ENCODE results near the gene TBL2.

DNA sequence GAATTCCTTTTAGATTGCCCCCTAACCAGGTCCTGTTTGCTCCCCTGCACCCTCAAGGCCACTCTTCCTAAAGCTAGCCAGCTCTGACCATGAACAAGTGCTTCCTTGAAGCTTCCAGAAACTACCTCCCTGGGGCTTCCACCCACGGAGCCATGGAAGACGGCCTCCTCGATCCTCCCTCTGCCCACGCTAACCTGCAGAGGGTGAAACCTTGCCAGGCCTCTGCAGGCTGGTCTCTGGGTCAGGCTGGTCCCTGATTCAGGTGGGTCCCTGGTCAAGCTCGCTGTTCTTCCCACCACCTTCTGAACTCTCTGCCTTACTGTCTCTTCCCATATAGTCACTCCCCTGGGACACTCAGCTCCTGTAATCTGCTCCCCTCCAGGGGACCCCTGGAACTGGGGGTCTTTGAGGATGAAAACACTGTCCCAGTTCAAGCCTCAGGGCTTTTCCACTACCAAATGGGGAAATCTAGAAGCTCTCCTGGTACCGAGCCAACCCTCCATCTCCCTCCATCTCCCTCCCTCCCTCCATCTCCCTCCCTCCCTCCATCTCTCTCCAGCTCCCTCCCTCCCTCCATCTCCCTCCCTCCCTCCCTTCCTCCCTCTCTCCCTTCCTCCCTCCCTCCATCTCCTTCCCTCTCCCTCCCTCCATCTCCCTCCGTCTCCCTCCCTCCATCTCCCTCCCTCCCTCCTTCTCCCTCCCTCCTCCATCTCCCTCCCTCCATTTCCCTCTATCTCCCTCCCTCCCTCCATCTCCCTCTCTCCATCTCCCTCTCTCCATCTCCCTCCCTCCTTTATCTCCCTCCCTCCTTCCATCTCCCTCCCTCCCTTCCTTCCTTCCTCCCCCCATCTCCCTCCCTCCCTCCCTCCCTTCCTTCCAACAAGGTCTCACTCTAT lies 43.0 kb upstream of the TBL2 start:
- TF ChIP-seq, protein P1, sequence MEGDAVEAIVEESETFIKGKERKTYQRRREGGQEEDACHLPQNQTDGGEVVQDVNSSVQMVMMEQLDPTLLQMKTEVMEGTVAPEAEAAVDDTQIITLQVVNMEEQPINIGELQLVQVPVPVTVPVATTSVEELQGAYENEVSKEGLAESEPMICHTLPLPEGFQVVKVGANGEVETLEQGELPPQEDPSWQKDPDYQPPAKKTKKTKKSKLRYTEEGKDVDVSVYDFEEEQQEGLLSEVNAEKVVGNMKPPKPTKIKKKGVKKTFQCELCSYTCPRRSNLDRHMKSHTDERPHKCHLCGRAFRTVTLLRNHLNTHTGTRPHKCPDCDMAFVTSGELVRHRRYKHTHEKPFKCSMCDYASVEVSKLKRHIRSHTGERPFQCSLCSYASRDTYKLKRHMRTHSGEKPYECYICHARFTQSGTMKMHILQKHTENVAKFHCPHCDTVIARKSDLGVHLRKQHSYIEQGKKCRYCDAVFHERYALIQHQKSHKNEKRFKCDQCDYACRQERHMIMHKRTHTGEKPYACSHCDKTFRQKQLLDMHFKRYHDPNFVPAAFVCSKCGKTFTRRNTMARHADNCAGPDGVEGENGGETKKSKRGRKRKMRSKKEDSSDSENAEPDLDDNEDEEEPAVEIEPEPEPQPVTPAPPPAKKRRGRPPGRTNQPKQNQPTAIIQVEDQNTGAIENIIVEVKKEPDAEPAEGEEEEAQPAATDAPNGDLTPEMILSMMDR (conservative IDR thresholded peaks at IDR 0.05; ENCODE audit: low read depth, low read length): no peak
- no peak for TF ChIP-seq BHLHE40 (IDR thresholded peaks at IDR 0.05; ENCODE audit: low read depth, low read length)
- TF ChIP-seq, protein P2, sequence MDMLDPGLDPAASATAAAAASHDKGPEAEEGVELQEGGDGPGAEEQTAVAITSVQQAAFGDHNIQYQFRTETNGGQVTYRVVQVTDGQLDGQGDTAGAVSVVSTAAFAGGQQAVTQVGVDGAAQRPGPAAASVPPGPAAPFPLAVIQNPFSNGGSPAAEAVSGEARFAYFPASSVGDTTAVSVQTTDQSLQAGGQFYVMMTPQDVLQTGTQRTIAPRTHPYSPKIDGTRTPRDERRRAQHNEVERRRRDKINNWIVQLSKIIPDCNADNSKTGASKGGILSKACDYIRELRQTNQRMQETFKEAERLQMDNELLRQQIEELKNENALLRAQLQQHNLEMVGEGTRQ (IDR thresholded peaks at IDR 0.05; ENCODE audit: low read depth, low read length): no peak
- no peak for TF ChIP-seq POLR2A (IDR thresholded peaks at IDR 0.05; ENCODE audit: low read depth, low read length)
- no peak for TF ChIP-seq NFE2L2 (IDR thresholded peaks at IDR 0.05; ENCODE audit: low read depth, low read length)
- TF ChIP-seq MXI1 (IDR thresholded peaks at IDR 0.05; ENCODE audit: borderline replicate concordance, low read depth, low read length): no peak
- TF ChIP-seq RAD21 (IDR thresholded peaks at IDR 0.05; ENCODE audit: low read length): no peak
- TF ChIP-seq MAFK (IDR thresholded peaks at IDR 0.05; ENCODE audit: low read depth, low read length): no peak
- no peak for TF ChIP-seq SMC3 (IDR thresholded peaks at IDR 0.05; ENCODE audit: low read depth, low read length)
- TF ChIP-seq CHD1 (IDR thresholded peaks at IDR 0.05; ENCODE audit: low read depth, low read length): no peak
- TF ChIP-seq, protein P3, sequence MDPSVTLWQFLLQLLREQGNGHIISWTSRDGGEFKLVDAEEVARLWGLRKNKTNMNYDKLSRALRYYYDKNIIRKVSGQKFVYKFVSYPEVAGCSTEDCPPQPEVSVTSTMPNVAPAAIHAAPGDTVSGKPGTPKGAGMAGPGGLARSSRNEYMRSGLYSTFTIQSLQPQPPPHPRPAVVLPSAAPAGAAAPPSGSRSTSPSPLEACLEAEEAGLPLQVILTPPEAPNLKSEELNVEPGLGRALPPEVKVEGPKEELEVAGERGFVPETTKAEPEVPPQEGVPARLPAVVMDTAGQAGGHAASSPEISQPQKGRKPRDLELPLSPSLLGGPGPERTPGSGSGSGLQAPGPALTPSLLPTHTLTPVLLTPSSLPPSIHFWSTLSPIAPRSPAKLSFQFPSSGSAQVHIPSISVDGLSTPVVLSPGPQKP (IDR thresholded peaks at IDR 0.05; ENCODE audit: borderline replicate concordance, low read depth, low read length): no peak
- no peak for TF ChIP-seq CEBPB (IDR thresholded peaks at IDR 0.05; ENCODE audit: low read depth, low read length)
- TF ChIP-seq RCOR1 (IDR thresholded peaks at IDR 0.05; ENCODE audit: insufficient replicate concordance, low read length): no peak
- no peak for TF ChIP-seq RFX5 (IDR thresholded peaks at IDR 0.05; ENCODE audit: low read depth, low read length)

Measured in IMR-90 (cell line).